Measurements from ENCODE around the gene KIFC1.

DNA sequence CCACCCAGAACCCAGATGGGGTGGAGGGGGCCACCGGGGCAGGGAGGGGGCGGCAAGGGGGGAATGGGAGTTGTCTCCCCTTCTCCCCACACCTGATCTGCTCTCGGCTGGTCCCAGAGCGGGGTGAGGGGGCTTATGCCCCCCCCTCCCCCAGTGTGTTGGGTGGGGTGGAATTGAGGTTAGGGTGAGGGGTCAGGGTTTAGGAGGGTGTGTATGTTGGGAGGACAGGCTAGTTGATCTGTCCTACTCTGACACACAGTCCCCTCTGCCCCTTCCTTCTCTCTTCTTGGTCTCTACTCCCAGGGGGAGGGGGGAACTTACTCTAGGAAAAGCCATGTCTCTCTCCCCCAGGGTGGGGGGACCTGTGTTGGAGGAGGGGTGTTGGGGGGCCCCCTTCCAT lies 60.9 kb downstream of the KIFC1 start:
- no peak for TF ChIP-seq POLR2A (IDR thresholded peaks at IDR 0.05)
- TF ChIP-seq, protein P1, sequence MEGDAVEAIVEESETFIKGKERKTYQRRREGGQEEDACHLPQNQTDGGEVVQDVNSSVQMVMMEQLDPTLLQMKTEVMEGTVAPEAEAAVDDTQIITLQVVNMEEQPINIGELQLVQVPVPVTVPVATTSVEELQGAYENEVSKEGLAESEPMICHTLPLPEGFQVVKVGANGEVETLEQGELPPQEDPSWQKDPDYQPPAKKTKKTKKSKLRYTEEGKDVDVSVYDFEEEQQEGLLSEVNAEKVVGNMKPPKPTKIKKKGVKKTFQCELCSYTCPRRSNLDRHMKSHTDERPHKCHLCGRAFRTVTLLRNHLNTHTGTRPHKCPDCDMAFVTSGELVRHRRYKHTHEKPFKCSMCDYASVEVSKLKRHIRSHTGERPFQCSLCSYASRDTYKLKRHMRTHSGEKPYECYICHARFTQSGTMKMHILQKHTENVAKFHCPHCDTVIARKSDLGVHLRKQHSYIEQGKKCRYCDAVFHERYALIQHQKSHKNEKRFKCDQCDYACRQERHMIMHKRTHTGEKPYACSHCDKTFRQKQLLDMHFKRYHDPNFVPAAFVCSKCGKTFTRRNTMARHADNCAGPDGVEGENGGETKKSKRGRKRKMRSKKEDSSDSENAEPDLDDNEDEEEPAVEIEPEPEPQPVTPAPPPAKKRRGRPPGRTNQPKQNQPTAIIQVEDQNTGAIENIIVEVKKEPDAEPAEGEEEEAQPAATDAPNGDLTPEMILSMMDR (IDR thresholded peaks at IDR 0.05): no peak

Measured in thyroid gland (tissue), 4 donors.